HepG2 (cell line): ENCODE measurements around the gene RNF5. TPM values are rescaled to one million over a fixed set of nuclear protein-coding genes. Genes with fewer than 3 reads are reported as not detected.
A peak's percentile ranks its signal among the peaks of the same experiment; 100 is the strongest.

ENCODE experiments used
- ARID4A ChIP-seq: sonication (generic); formaldehyde crosslinking; IDR thresholded peaks from 2 replicates; pipeline ENCODE4 v1.5.0; 2020; ENCODE audit warnings: mild to moderate bottlenecking, missing genetic modification reagents, borderline replicate concordance
- KIAA2018 ChIP-seq: sonication (generic); formaldehyde crosslinking; IDR thresholded peaks from 2 replicates; pipeline ENCODE4 v1.5.0; 2020; ENCODE audit warnings: mild to moderate bottlenecking, missing genetic modification reagents, borderline replicate concordance
- TFDP1 ChIP-seq: IDR thresholded peaks from 2 replicates; pipeline ENCODE4 v1.6.1; 2016; ENCODE audit warnings: missing compliant biosample characterization, missing genetic modification reagents, borderline replicate concordance
- ZBTB34 ChIP-seq: sonication (generic); formaldehyde crosslinking; IDR thresholded peaks from 2 replicates; pipeline ENCODE4 v1.8.0; 2022; ENCODE audit warnings: mild to moderate bottlenecking, missing genetic modification reagents
- ZMAT3 ChIP-seq: sonication (generic); formaldehyde crosslinking; conservative IDR thresholded peaks from 2 replicates; pipeline ENCODE4 v1.7.0; 2021; ENCODE audit warnings: missing genetic modification reagents
- ZNF281 ChIP-seq: sonication (generic); formaldehyde crosslinking; IDR thresholded peaks from 2 replicates; pipeline ENCODE4 v1.4.0; 2020; ENCODE audit warnings: missing genetic modification reagents, borderline replicate concordance
- ZNF335 ChIP-seq: sonication (generic); formaldehyde crosslinking; IDR thresholded peaks from 2 replicates; pipeline ENCODE4 v1.4.0; 2020; ENCODE audit warnings: missing genetic modification reagents
- ZNF709 ChIP-seq: sonication (generic); formaldehyde crosslinking; IDR thresholded peaks from 2 replicates; pipeline ENCODE4 v1.5.0; 2020; ENCODE audit warnings: mild to moderate bottlenecking, missing genetic modification reagents
- polyA plus RNA-seq, 8 experiments: library from polyadenylated mRNA; depleted of rRNA in 3 of 8; stranded (reverse) in 7 of 8; unstranded in 1 of 8; fragments of >200 nt; fragmentation: Illumina TruSeq in 4 of 8; extraction: Trizol in 4 of 8; gene quantifications; 2 replicates each; pipeline versions ENCODE4 v1.2.1 to v1.2.3, GENCODE V29; 2011 to 2016; ENCODE audit warnings: low read depth in 4 of 8, missing spikeins in 1 of 8, mixed read lengths in 1 of 8; ENCODE audit not compliant: insufficient read depth in 1 of 8
- total RNA-seq, 5 experiments: library from RNA; depleted of rRNA; stranded (reverse); fragments of >200 nt; fragmentation: Illumina TruSeq; extraction: Trizol; gene quantifications; 2 replicates each; pipeline ENCODE4 v1.2.3, GENCODE V29; 2016; ENCODE audit warnings: low read depth in 1 of 5

Gene RNF5
- total and polyA plus RNA-seq, 2 of the 13 experiments (the other 11 are each of a cell fraction or from before 2014, with no cell fraction given), result 98.0 to 131 TPM

GRCh38 chr6:32178547-32179440, 589 bp downstream of the RNF5 start (continued):
- no peak for TF ChIP-seq ZBTB34 (CRISPR knock-in tag)
- peak; percentile 50; the same call in 1 of the 2 replicates for TF ChIP-seq ZNF281
- no peak for TF ChIP-seq ZNF709
- 0 out of 2 replicates have a peak, but pooled peaks have one; percentile 4 for TF ChIP-seq TFDP1 (CRISPR knock-in tag)
- 0 out of 2 replicates have a peak, but pooled peaks have one; percentile 22 for TF ChIP-seq ZMAT3 (CRISPR knock-in tag)
- TF ChIP-seq ZNF335 (CRISPR knock-in tag), result 0 out of 2 replicates have a peak, but pooled peaks have one; percentile 41
- peak; percentile 78 for TF ChIP-seq ARID4A (CRISPR knock-in tag)
- no peak for TF ChIP-seq KIAA2018 (CRISPR knock-in tag)
